ENCODE data around the gene TPGS1.

Gene TPGS1

GRCh38 chr19:495402-496111 lies 11.7 kb upstream of the TPGS1 start:
- no peaks in the 10 kb centered on the region for H3K36me3 ChIP-seq (replicated peaks)
- no peak overlapping the region for H3K4me3 ChIP-seq
- in situ Hi-C loops (cut with MboI; ENCODE audit: low sequenced_read_pairs), result no loop called here
- no peaks in the 10 kb centered on the region; the same call in 1 of the 2 replicates for H3K9me3 ChIP-seq
- peak; percentile 39 to 65 for DNase-seq (ENCODE audit: low spot score in 2 of 2)
- no peaks in the 10 kb centered on the region for H3K4me1 ChIP-seq
- peaks cover 10% of the 10 kb centered on the region for H3K27me3 ChIP-seq (ENCODE audit: low read depth)

DNA sequence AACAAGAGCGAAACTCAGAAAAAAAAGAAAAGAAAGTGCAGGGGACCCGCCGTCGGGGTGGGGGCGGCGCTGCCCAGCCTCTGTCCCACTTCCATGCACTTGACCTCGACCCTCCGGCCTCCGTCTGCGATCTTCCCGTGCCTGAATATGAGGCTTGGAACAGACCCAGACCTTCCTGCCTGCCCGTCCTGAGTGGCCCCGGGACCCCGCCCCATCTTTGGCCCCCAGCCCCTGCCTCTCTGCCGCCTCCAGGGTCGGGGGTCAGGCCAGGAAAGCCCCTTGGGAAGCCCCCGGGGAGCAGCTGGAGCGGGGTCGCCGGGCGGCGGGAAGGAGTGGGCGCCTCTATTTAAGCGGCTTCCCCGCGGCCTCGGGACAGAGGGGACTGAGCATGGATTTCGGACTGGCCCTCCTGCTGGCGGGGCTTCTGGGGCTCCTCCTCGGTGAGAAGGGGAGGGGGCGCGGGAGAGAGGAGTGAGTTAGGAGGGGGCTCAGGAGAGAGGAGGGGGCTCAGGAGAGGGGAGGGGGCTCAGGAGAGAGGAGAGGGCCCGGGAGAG lies 11.1 kb upstream of the TPGS1 start, which contains the start of gene MADCAM1:
Gene MADCAM1, plus strand, starts transcription at position 375 of the 554 bp plus-strand sequence. Its CDS starts 14 bp downstream, at position 389.
- H3K27me3 ChIP-seq (ENCODE audit: low read depth), result peaks cover 10% of the 10 kb centered on the region
- H3K36me3 ChIP-seq (replicated peaks), result no peaks in the 10 kb centered on the region
- peak within 1 kb of the TSS; percentile 13; the same call in 1 of the 2 replicates for H3K4me3 ChIP-seq
- no peak for DNase-seq (ENCODE audit: low spot score in 2 of 2)
- H3K9me3 ChIP-seq, result no peaks in the 10 kb centered on the region; the same call in 1 of the 2 replicates
- in situ Hi-C loops (cut with MboI; ENCODE audit: low sequenced_read_pairs), result no loop called here
- H3K4me1 ChIP-seq, result no peaks in the 10 kb centered on the region

DNA sequence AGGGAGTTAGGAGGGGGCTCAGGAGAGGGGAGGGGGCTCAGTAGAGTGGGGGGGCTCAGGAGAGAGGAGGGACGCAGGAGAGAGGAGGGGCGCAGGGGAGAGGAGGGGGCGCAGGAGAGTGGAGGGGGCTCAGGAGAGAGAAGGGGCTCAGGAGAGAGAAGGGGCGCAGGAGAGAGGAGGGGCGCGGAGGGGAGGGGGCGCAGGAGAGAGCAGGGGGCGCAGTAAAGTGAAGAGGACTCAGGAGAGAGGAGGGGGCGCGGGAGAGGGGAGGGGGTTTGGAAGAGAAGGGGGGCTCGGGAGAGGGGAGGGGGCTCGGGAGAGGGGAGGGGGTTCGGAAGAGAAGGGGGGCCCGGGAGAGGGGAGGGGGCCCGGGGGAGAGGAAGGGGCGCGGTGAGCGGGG lies 10.3 kb upstream of the TPGS1 start:
- no peaks in the 10 kb centered on the region; the same call in 1 of the 2 replicates for H3K9me3 ChIP-seq
- no peaks in the 10 kb centered on the region for H3K36me3 ChIP-seq (replicated peaks)
- in situ Hi-C loops (cut with MboI; ENCODE audit: low sequenced_read_pairs), result no loop called here
- DNase-seq (ENCODE audit: low spot score in 2 of 2), result no peak
- H3K4me3 ChIP-seq, result no peak overlapping the region
- H3K27me3 ChIP-seq (ENCODE audit: low read depth), result peaks cover 10% of the 10 kb centered on the region
- no peaks in the 10 kb centered on the region for H3K4me1 ChIP-seq

- Histone ChIP-seq H3K4me1 (no peaks in the 10 kb centered on the region), H3K4me3 (peak overlapping the region; percentile 13; the same call in 1 of the 2 replicates)
- in situ Hi-C loops (cut with MboI; ENCODE audit: low sequenced_read_pairs), result no loop called here
These were observed 9.8 kb upstream of the TPGS1 start for GRCh38 chr19:497491-497868.

DNA sequence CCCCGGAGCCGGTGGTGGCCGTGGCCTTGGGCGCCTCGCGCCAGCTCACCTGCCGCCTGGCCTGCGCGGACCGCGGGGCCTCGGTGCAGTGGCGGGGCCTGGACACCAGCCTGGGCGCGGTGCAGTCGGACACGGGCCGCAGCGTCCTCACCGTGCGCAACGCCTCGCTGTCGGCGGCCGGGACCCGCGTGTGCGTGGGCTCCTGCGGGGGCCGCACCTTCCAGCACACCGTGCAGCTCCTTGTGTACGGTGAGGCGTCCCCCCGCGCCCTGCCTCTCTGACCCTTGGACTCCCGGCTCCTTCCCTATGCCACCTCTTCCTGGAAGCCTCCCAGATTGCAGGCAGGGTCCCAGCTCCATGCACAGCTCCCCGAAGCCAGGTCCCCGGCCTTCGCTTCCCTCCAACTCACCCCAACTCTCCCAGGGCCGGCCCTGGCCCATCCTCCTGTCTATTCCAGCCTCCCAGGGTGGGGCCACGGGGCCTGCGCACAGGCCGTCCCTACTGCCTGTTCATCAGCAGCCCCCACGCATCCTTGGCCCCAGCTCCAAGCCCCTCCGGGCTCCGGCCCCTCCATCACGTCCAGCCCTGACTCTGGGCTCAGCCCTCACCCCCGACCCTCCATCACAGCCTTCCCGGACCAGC lies 9.3 kb upstream of the TPGS1 start:
- Histone ChIP-seq H3K27me3 (ENCODE audit: low read depth) (peaks cover 10% of the 10 kb centered on the region), H3K4me1 (no peaks in the 10 kb centered on the region), H3K4me3 (no peak overlapping the region), H3K9me3 (peaks cover 2% of the 10 kb centered on the region; the same call in 1 of the 2 replicates), H3K36me3 (replicated peaks) (no peaks in the 10 kb centered on the region)
- no peak for DNase-seq (ENCODE audit: low spot score in 2 of 2)
- in situ Hi-C loops (cut with MboI; ENCODE audit: low sequenced_read_pairs), result no loop called here

More at GRCh38 chr19:497491-497868, 9.8 kb upstream of the TPGS1 start:
- Histone ChIP-seq H3K36me3 (replicated peaks) (no peaks in the 10 kb centered on the region), H3K9me3 (peaks cover under 1% of the 10 kb centered on the region; the same call in 1 of the 2 replicates), H3K27me3 (ENCODE audit: low read depth) (peaks cover 10% of the 10 kb centered on the region)
- DNase-seq (ENCODE audit: low spot score in 2 of 2), result no peak

DNA sequence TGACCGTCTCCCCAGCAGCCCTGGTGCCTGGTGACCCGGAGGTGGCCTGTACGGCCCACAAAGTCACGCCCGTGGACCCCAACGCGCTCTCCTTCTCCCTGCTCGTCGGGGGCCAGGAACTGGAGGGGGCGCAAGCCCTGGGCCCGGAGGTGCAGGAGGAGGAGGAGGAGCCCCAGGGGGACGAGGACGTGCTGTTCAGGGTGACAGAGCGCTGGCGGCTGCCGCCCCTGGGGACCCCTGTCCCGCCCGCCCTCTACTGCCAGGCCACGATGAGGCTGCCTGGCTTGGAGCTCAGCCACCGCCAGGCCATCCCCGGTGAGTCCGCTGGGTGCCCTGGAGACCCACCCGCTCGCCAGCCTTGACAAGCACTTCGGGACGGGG lies 8.8 kb upstream of the TPGS1 start:
- peaks cover 2% of the 10 kb centered on the region; the same call in 1 of the 2 replicates for H3K9me3 ChIP-seq
- no peak for DNase-seq (ENCODE audit: low spot score in 2 of 2)
- H3K4me3 ChIP-seq, result no peak overlapping the region
- peaks cover 10% of the 10 kb centered on the region for H3K27me3 ChIP-seq (ENCODE audit: low read depth)
- H3K4me1 ChIP-seq, result no peaks in the 10 kb centered on the region
- in situ Hi-C loops (cut with MboI; ENCODE audit: low sequenced_read_pairs), result no loop called here
- H3K36me3 ChIP-seq (replicated peaks), result no peaks in the 10 kb centered on the region

GRCh38 chr19:498977-499623 lies 8.2 kb upstream of the TPGS1 start:
- Histone ChIP-seq H3K36me3 (replicated peaks) (no peaks in the 10 kb centered on the region), H3K9me3 (peaks cover 2% of the 10 kb centered on the region; the same call in 1 of the 2 replicates), H3K4me1 (no peaks in the 10 kb centered on the region), H3K27me3 (ENCODE audit: low read depth) (peaks cover 10% of the 10 kb centered on the region), H3K4me3 (no peak overlapping the region)
- in situ Hi-C loops (cut with MboI; ENCODE audit: low sequenced_read_pairs), result no loop called here
- no peak for DNase-seq (ENCODE audit: low spot score in 2 of 2)

DNA sequence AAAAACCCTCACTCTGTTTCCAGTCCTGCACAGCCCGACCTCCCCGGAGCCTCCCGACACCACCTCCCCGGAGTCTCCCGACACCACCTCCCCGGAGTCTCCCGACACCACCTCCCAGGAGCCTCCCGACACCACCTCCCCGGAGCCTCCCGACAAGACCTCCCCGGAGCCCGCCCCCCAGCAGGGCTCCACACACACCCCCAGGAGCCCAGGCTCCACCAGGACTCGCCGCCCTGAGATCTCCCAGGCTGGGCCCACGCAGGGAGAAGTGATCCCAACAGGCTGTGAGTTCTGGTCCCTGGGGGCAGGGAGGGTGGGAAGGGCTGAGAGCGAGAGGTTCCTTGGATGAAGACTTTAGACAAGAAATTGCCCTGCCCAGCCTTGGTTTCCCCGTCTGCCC lies 5.7 kb upstream of the TPGS1 start:
- H3K27me3 ChIP-seq (ENCODE audit: low read depth), result peaks cover 10% of the 10 kb centered on the region
- H3K36me3 ChIP-seq (replicated peaks), result no peaks in the 10 kb centered on the region
- peaks cover 2% of the 10 kb centered on the region; the same call in 1 of the 2 replicates for H3K9me3 ChIP-seq
- peaks cover 4% of the 10 kb centered on the region for H3K4me1 ChIP-seq
- no peak for DNase-seq (ENCODE audit: low spot score in 2 of 2)
- in situ Hi-C loops (cut with MboI; ENCODE audit: low sequenced_read_pairs), result no loop called here
- no peak overlapping the region for H3K4me3 ChIP-seq

GRCh38 chr19:504616-505015 lies 2.7 kb upstream of the TPGS1 start:
- peaks cover 3% of the 10 kb centered on the region; the same call in 1 of the 2 replicates for H3K36me3 ChIP-seq (replicated peaks)
- peaks cover 7% of the 10 kb centered on the region for H3K4me1 ChIP-seq
- H3K4me3 ChIP-seq, result no peak overlapping the region
- no peak for DNase-seq (ENCODE audit: low spot score in 2 of 2)
- in situ Hi-C loops (cut with MboI; ENCODE audit: low sequenced_read_pairs), result no loop called here
- no peaks in the 10 kb centered on the region for H3K27me3 ChIP-seq (ENCODE audit: low read depth)
- H3K9me3 ChIP-seq, result 0 out of 2 replicates have a peak, but pooled peaks cover 2% of the 10 kb centered on the region

DNA sequence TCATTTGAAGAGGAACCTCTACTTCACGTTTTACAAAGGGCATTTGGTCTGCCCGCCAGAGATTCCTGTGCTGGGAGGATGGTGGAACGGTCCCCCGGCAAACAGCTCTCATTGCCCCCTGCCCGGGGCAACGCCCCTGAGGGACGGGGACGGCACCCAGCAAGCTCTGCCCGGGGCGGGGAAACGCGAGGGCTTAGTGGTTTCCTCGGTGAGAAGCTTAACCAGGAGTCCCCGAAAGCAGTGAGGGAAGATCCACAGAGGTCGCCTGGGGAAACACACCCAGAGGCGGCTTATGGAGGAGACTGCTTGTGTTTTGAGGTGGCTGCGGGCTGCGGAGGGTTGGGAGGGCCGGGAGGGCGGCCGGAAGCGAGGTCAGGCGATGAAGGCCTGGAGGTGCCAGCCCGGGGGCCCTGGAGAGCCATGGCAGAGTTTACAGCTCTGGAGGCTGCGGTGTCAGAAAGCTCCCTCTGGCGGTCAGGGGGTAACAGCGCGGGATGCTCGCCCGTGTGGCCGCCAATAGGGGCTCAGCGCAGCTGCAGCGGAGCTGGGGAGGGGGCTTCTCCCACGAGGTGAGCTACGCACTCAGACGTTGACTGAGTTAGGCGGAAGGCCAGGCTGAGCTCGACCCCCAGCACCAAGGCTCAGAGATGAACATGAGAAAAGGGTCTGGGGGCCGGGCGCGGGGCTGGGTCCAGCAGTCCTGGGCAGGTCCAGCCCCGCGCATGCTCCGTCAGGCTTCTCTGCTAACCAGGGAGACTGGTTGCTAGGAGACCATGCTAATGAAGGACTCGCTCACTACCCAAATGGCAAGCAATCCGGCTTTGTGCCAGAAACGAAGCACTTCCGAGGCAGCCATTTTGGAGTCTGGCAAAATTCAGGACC lies 652 bp upstream of the TPGS1 start:
- Histone ChIP-seq H3K4me3 (peak overlapping the region; percentile 99), H3K27me3 (ENCODE audit: low read depth) (no peaks in the 10 kb centered on the region), H3K36me3 (replicated peaks) (peaks cover 3% of the 10 kb centered on the region; the same call in 1 of the 2 replicates), H3K9me3 (0 out of 2 replicates have a peak, but pooled peaks cover 2% of the 10 kb centered on the region), H3K4me1 (peaks cover 12% of the 10 kb centered on the region)
- DNase-seq (ENCODE audit: low spot score in 2 of 2), result peak; percentile 98 to 100
- in situ Hi-C loops (cut with MboI; ENCODE audit: low sequenced_read_pairs), result no loop called here

- H3K4me3 ChIP-seq, result peak overlapping the region; percentile 99
- no peaks in the 10 kb centered on the region for H3K9me3 ChIP-seq
- H3K36me3 ChIP-seq (replicated peaks), result peaks cover 3% of the 10 kb centered on the region; the same call in 1 of the 2 replicates
- H3K4me1 ChIP-seq, result peaks cover 12% of the 10 kb centered on the region
- in situ Hi-C loops (cut with MboI; ENCODE audit: low sequenced_read_pairs), result no loop called here
- no peaks in the 10 kb centered on the region for H3K27me3 ChIP-seq (ENCODE audit: low read depth)
- no peak for DNase-seq (ENCODE audit: low spot score in 2 of 2)
These were observed 1.2 kb downstream of the TPGS1 start for GRCh38 chr19:508204-509150.

- no peak overlapping the region for H3K4me3 ChIP-seq
- H3K27me3 ChIP-seq (ENCODE audit: low read depth), result no peaks in the 10 kb centered on the region
- H3K36me3 ChIP-seq (replicated peaks), result peaks cover 3% of the 10 kb centered on the region; the same call in 1 of the 2 replicates
- in situ Hi-C loops (cut with MboI; ENCODE audit: low sequenced_read_pairs), result no loop called here
- DNase-seq (ENCODE audit: low spot score in 2 of 2), result peak; percentile 75 to 93
- peaks cover 12% of the 10 kb centered on the region for H3K4me1 ChIP-seq
- H3K9me3 ChIP-seq, result no peaks in the 10 kb centered on the region
These were observed 3.4 kb downstream of the TPGS1 start for GRCh38 chr19:510606-511100.

Data from HAP-1 (cell line).